ENCODE results near the gene ADAMTS2. TPM values are rescaled to one million over a fixed set of nuclear protein-coding genes. Genes with fewer than 3 reads are reported as not detected.

Gene ADAMTS2
- total and polyA plus RNA-seq, 11 donors: 1.1 to 23.0 (median 5.5) TPM

DNA sequence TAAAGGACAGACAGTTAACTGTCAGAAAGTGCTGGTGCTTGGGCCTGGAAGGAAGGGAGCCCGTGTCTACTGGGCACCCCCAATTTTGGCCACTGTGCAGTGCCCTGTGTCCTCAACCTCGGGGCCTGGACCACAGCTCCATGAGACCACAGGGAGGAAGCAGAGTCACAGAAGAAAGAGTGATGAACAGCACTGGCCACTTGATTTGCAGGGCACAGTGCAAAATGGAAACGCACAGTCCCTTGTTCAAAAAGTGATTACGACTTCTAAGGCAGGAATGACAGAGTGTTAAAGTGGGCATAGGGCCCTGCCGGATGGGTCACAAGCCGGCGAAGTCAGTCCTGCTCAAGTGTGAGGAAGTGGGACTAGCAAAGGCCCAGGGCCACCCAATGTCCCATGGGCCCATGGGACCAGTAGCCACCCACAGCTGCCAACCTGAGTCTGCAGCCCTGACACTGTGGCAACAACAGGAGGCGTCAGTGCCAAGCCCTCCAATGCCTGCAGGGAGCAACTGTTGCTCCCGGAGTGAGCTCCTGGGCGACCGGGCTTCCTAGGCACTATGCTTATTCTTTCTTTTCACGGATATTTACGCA, 85.4 kb downstream of the ADAMTS2 start:
- peaks cover 0 to 29% (median 0%) of the 10 kb centered on the region in 12 donors for H3K4me1 ChIP-seq
- no peaks in the 10 kb centered on the region for H3K36me3 ChIP-seq
- ATAC-seq: no peak
- no peak for DNase-seq
- no peak overlapping the region for H3K4me3 ChIP-seq
- H3K27ac ChIP-seq: no peak overlapping the region
- intact Hi-C loops (cut with DNase I): no loop called here
- no peaks in the 10 kb centered on the region for H3K9me3 ChIP-seq
- WGBS, 4 donors: 88 to 91% (median 91%) methylated on average over 12 to 13 of the region's 13 CpGs
- TF ChIP-seq, protein P1, sequence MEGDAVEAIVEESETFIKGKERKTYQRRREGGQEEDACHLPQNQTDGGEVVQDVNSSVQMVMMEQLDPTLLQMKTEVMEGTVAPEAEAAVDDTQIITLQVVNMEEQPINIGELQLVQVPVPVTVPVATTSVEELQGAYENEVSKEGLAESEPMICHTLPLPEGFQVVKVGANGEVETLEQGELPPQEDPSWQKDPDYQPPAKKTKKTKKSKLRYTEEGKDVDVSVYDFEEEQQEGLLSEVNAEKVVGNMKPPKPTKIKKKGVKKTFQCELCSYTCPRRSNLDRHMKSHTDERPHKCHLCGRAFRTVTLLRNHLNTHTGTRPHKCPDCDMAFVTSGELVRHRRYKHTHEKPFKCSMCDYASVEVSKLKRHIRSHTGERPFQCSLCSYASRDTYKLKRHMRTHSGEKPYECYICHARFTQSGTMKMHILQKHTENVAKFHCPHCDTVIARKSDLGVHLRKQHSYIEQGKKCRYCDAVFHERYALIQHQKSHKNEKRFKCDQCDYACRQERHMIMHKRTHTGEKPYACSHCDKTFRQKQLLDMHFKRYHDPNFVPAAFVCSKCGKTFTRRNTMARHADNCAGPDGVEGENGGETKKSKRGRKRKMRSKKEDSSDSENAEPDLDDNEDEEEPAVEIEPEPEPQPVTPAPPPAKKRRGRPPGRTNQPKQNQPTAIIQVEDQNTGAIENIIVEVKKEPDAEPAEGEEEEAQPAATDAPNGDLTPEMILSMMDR (IDR thresholded peaks at IDR 0.05): no peak
- no peak for TF ChIP-seq POLR2A (IDR thresholded peaks at IDR 0.05)
- no peaks in the 10 kb centered on the region for H3K27me3 ChIP-seq

DNA sequence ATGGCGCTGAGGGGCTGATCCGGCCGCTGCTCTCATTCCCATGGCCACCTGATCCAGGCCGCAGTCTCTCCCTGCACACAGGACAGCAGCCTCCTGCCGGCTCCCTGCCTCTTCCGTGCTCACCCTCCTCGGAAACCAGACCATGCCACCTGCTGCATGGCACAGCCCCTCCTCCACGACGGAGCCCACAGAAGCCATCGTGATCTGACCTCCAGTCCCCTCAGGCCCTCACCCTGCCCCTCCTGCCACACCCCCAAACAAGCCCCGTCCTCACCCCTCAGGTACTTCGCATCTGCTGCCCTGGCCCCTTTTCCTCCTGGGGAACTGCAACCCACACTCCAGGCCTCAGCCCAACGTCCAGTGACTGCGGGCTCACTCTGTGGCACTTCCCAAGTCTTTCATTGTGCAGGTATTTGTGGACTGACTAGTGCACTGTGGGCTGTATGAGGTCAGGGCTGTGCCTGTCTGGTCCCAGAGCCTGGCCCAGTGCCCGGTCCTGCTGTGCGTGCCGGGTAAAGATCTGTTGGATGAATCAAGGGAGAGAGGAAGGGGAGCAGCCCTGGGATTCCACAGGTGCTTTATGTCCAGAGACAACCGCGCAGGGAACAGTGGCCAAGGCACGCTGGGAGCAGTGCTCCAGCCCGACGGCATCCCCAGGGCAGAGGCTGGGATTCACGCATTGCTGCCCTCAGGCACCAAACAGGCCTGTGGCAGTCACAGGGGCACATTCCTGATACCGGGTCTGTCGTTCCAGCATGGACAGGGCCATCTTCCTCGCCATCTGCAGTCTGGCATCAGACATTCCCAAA, 86.1 kb downstream of the ADAMTS2 start:
- peak in 3 of 4 donors; percentile 22 to 59 (median 47) for ATAC-seq
- H3K27me3 ChIP-seq: no peaks in the 10 kb centered on the region
- intact Hi-C loops (cut with DNase I): no loop called here
- no peaks in the 10 kb centered on the region for H3K9me3 ChIP-seq
- TF ChIP-seq, protein P1 (IDR thresholded peaks at IDR 0.05): no peak
- TF ChIP-seq POLR2A (IDR thresholded peaks at IDR 0.05): no peak
- H3K36me3 ChIP-seq: no peaks in the 10 kb centered on the region
- peaks cover 0 to 26% (median 0%) of the 10 kb centered on the region in 12 donors for H3K4me1 ChIP-seq
- WGBS, 4 donors: 71 to 80% (median 75%) methylated on average over 21 to 26 of the region's 26 CpGs
- peak in 2 of 5 donors; percentile 17 to 71 for DNase-seq
- H3K4me3 ChIP-seq: no peak overlapping the region
- no peak overlapping the region for H3K27ac ChIP-seq

DNA sequence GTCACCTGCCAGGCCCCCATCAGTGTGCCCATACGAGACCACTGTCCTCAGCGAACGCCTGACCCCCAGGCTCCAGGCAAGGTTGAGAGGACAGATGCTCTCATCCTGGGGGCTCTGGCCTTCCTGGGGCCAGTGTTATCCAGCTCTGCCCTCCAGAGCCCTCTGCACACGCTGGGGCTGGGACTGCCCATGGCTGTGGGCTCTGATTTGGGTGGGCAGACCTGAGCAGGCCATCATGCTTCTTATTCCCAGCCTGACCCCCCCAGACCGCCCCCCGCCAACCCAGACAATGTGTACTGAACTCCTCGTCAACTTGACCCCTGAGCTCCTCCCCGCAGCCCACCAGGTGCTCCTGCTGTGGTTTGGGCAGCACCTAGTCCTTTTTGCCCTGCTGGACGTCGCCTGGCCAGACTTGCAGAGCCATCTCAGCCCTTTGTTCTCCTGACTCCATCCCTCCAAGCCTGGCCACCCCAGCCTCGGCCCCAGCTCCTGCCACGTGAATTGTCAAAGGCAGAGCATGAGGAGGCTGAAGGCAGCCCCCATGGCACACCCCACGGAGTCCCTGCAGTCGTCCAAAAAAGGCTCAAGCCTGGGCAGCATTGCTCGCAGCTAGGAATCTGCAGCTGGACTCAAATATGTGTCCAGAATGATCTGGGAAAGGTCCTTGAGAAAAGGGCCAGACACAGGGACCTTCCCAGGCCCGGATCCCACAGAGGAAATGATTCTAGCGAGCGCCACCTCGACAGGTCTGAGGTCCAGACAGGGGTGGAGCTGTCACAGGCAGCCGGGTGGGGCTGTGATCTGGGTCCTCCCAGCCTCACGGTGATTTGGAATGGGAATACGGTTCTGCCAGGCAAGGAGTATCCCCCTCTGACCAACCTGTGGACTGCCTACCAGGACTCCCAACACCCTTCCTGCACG, 87.0 kb downstream of the ADAMTS2 start:
- H3K27ac ChIP-seq: peak overlapping the region in 2 of 12 donors; percentile 50 to 52

More for the DNA sequence above, 87.0 kb downstream of the ADAMTS2 start:
- Histone ChIP-seq H3K4me3 (no peak overlapping the region), H3K9me3 (no peaks in the 10 kb centered on the region), H3K4me1 (peaks cover 0 to 26% (median 0%) of the 10 kb centered on the region in 12 donors), H3K36me3 (no peaks in the 10 kb centered on the region), H3K27me3 (no peaks in the 10 kb centered on the region)
- 74 to 79% (median 78%) methylated on average over 14 to 23 of the region's 23 CpGs for WGBS, 4 donors
- intact Hi-C loops (cut with DNase I): no loop called here
- TF ChIP-seq, protein P1 (IDR thresholded peaks at IDR 0.05): no peak
- TF ChIP-seq POLR2A (IDR thresholded peaks at IDR 0.05): no peak
- ATAC-seq: no peak
- DNase-seq: peak in 4 of 5 donors; percentile 15 to 63 (median 22)
